ENCODE measurements around the gene FNBP1.

- TF ChIP-seq CTCF (IDR thresholded peaks at IDR 0.05; ENCODE audit: poor library complexity) (no peak), EZH2 (IDR thresholded peaks at IDR 0.05; ENCODE audit: borderline replicate concordance) (no peak), EZH2phosphoT487 (IDR thresholded peaks at IDR 0.05; ENCODE audit: low read depth, severe bottlenecking, unreplicated experiment) (no peak)
Observed at GRCh38 chr9:130053109-130053503, 10.1 kb upstream of the FNBP1 start.

Measured in hepatocyte (in vitro differentiated cells).